Nephron (organoid): Measurements from ENCODE around the gene P2RX2.

Source experiments
- H3K27ac Mint-ChIP-seq, 3 experiments: 2 replicates each; pipeline ENCODE4 v1.8.0; 2020; ENCODE audit warnings: mixed read lengths in 3 of 3, mild to moderate bottlenecking in 2 of 3, moderate library complexity in 1 of 3
- H3K27me3 Mint-ChIP-seq: 2 replicates; pipeline ENCODE4 v1.8.0; 2021; ENCODE audit warnings: low read depth, mild to moderate bottlenecking, moderate library complexity, mixed read lengths
- H3K36me3 Mint-ChIP-seq: 2 replicates; pipeline ENCODE4 v1.8.0; 2020; ENCODE audit warnings: low read depth, mixed read lengths
- H3K4me1 Mint-ChIP-seq: 2 replicates; pipeline ENCODE4 v1.8.0; 2020; ENCODE audit warnings: mixed read lengths
- H3K4me3 Mint-ChIP-seq, 3 experiments: 2 replicates each; pipeline ENCODE4 v1.8.0; 2020; ENCODE audit warnings: mild to moderate bottlenecking in 3 of 3, mixed read lengths in 3 of 3, moderate library complexity in 2 of 3
- H3K9me3 Mint-ChIP-seq: 2 replicates; pipeline ENCODE4 v1.8.0; 2020; ENCODE audit warnings: mixed read lengths
- CTCF ChIP-seq, 3 experiments: fragments of 200-600 bp; sonication (generic); IDR thresholded peaks; one replicate each; pipeline ENCODE4 v1.5.0; 2021; ENCODE audit warnings: antibody characterized with exemption in 3 of 3; ENCODE audit not compliant: unreplicated experiment in 3 of 3

Gene P2RX2

DNA sequence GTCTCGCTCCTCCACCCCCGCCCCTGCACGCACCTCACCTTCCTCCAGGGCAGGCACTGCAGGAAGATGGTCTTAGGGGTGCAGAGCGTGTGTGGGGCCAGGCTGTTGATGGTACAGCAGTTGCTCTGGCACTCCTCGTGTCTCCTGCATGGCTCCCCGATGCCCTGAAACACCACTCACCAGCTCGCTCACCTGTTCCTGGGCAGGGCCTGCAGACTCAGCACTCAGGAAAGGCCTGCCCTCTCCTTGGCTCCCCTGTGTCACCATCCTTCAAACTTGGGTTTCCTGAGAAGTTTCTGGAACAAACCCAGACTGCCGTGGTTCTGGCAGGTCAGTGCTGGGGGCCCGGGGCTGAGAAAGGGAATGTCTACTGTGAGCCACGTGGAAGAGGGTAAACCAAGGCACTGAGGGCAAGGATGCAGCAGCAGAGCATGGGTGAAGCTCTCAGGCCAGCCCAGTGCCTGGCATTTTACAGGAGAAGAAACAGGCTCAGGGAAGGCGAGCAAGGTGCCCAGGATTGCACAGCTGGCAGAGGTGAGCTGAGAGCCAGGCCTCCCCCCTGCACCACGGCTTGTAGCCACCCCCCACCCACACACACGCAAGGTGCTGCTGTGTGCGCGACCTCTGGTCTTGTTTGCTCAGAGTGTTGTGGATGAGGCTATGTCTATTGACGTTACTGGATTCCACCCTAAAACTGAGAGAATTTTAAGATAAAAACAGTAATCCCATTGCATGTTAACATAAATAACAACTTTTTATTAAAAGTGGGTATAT lies 13.7 kb upstream of the P2RX2 start:
- H3K36me3 Mint-ChIP-seq, result no peaks in the 10 kb centered on the region
- no peak for TF ChIP-seq CTCF (IDR thresholded peaks at IDR 0.05; ENCODE audit: unreplicated experiment in 3 of 3)
- peak overlapping the region in 2 of 3 experiments; percentile 49 to 61 for H3K4me3 Mint-ChIP-seq
- peaks cover 33% of the 10 kb centered on the region for H3K27me3 Mint-ChIP-seq
- peak overlapping the region; percentile 37 to 55 (median 40) for H3K27ac Mint-ChIP-seq
- peaks cover 43% of the 10 kb centered on the region for H3K4me1 Mint-ChIP-seq
- no peaks in the 10 kb centered on the region for H3K9me3 Mint-ChIP-seq

DNA sequence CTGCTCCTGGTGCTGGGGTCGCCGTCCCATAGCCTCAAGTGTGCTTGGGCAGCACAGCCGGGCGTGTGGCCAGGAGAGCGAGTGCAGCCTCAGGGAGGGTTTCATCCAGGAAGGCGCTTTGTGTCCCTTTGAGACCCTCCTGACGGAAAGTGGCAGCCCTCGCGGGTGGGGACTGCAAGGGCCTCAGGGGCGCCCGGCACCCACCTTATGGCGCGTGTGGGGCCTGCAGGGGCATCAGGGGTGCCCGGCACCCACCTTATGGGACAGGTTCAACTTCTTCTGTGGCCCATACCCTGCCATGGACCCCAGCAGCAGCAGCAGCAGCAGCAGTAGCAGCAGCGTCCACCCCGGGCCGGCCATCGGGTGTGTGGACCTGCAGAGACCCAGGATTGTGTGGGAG lies 12.7 kb upstream of the P2RX2 start:
- Mint-ChIP-seq H3K9me3 (no peaks in the 10 kb centered on the region), H3K4me3 (no peak overlapping the region)
- TF ChIP-seq CTCF (IDR thresholded peaks at IDR 0.05; ENCODE audit: unreplicated experiment in 3 of 3), result no peak

DNA sequence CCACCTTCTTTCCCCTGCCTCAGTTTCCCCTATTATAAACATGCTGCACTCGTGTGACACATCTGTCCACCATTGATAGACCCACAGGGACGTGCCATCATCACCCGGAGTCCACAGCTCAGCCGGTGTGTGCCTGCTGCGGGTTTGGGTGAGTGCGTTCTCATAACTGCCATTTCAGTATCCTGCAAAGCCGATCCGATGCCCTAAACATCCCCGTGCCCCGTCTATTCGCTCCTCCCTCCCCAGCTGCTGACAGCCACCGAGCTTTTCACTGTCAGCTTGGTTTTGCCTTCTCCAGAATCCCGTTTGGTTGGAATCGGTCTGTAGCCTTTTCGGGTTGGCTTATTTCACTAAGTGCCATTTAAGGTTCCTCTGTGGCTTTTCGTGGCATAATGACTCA lies 12.1 kb upstream of the P2RX2 start:
- H3K4me3 Mint-ChIP-seq, result peak overlapping the region in 2 of 3 experiments; percentile 58 to 59
- H3K36me3 Mint-ChIP-seq, result no peaks in the 10 kb centered on the region
- H3K27me3 Mint-ChIP-seq, result peaks cover 39% of the 10 kb centered on the region
- TF ChIP-seq CTCF (IDR thresholded peaks at IDR 0.05; ENCODE audit: unreplicated experiment in 3 of 3), result no peak
- H3K9me3 Mint-ChIP-seq, result no peaks in the 10 kb centered on the region
- H3K27ac Mint-ChIP-seq, result peak overlapping the region in 2 of 3 experiments; percentile 2 to 33
- peaks cover 42% of the 10 kb centered on the region for H3K4me1 Mint-ChIP-seq

More for the DNA sequence above, 12.7 kb upstream of the P2RX2 start:
- peaks cover 42% of the 10 kb centered on the region for H3K4me1 Mint-ChIP-seq
- peak overlapping the region in 1 of 3 experiments; percentile 33 for H3K27ac Mint-ChIP-seq
- H3K27me3 Mint-ChIP-seq, result peaks cover 39% of the 10 kb centered on the region
- H3K36me3 Mint-ChIP-seq, result no peaks in the 10 kb centered on the region

DNA sequence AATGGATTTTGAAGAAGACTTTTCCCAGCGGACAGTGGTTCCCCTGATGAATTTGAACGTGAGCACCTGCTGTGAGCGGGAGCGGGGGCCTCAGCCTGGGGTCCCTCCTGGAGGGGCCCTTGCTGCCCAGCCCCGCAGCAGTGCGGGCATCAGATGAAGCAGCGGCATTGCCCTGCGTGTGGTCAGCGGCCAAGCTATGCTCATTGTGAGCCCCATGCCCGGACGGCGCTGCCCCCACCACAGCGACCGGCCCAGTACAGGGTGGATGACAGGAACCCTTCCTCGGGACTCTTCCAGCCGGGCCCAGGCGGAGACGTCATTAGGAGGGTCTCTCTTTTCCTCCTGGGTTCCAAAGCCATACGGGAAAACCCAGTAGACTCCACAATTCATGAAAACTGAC lies 11.6 kb upstream of the P2RX2 start:
- TF ChIP-seq CTCF (IDR thresholded peaks at IDR 0.05; ENCODE audit: unreplicated experiment in 3 of 3), result no peak
- H3K27ac Mint-ChIP-seq, result peak overlapping the region; percentile 22 to 42 (median 33)

GRCh38 chr12:132608231-132609171 lies 10.1 kb upstream of the P2RX2 start:
- no peaks in the 10 kb centered on the region for H3K9me3 Mint-ChIP-seq
- H3K27ac Mint-ChIP-seq, result peak overlapping the region; percentile 28 to 54 (median 45)
- peaks cover 44% of the 10 kb centered on the region for H3K27me3 Mint-ChIP-seq
- no peak for TF ChIP-seq CTCF (IDR thresholded peaks at IDR 0.05; ENCODE audit: unreplicated experiment in 3 of 3)
- no peaks in the 10 kb centered on the region for H3K36me3 Mint-ChIP-seq
- H3K4me3 Mint-ChIP-seq, result peak overlapping the region in 2 of 3 experiments; percentile 3 to 27
- peaks cover 29% of the 10 kb centered on the region for H3K4me1 Mint-ChIP-seq

More for the DNA sequence above, 11.6 kb upstream of the P2RX2 start:
- Mint-ChIP-seq H3K4me1 (peaks cover 41% of the 10 kb centered on the region), H3K4me3 (peak overlapping the region in 1 of 3 experiments; percentile 33), H3K27me3 (peaks cover 39% of the 10 kb centered on the region), H3K36me3 (no peaks in the 10 kb centered on the region), H3K9me3 (no peaks in the 10 kb centered on the region)
